Ishikawa (cell line): ENCODE data around the gene C6orf89.

Experiments
- EGR1 ChIP-seq: IDR thresholded peaks from 2 replicates; pipeline ENCODE4 v1.6.1; 2012
- EP300 ChIP-seq: IDR thresholded peaks from 2 replicates; pipeline ENCODE4 v1.6.1; 2012; ENCODE audit warnings: borderline replicate concordance

DNA sequence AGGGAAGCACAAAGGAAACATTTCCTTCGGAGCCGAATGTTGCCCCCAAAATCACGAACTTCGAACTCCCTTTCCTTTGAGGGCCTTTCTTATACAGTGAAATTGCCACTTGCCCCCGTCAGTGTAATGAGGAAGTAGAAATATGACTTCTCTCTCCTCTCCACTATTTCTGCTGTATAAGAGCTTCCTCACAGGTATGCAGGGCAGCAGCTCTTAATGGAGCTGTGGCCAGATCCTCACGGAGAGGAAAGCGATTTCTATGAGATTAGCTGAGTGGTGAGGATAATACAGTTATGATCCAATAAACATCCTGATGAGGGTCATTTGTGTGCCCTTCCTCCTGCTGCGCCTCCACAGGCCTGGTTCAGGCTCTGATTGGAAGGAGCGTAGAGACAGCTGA, 35.7 kb upstream of the C6orf89 start:
- TF ChIP-seq EP300 (no peak), EGR1 (no peak)
